K562 (cell line): ENCODE measurements around the gene FAM120B. TPM values are rescaled to one million over a fixed set of nuclear protein-coding genes. Genes with fewer than 3 reads are reported as not detected.

Experiments used
- ZBTB40 ChIP-seq, 2 experiments: fragments of 450-650 bp in 1 of 2; sonication (generic) in 1 of 2; formaldehyde crosslinking in 1 of 2; IDR thresholded peaks; 2 replicates each; pipeline versions ENCODE4 v1.7.1 to v1.9.0; 2016 to 2022; ENCODE audit warnings: inconsistent platforms in 1 of 2, mild to moderate bottlenecking in 1 of 2, missing genetic modification reagents in 1 of 2
- ZNF143 ChIP-seq: sonication (generic); formaldehyde crosslinking; IDR thresholded peaks from 2 replicates; pipeline ENCODE4 v1.9.0; 2022; ENCODE audit warnings: mild to moderate bottlenecking, missing genetic modification reagents
- polyA plus RNA-seq, 8 experiments: library from polyadenylated mRNA; depleted of rRNA in 4 of 8; stranded (reverse) in 5 of 8; unstranded in 3 of 8; fragments of >200 nt; fragmentation: Nextera tagmentation in 2 of 8; fragmentation: Illumina TruSeq in 1 of 8; extraction: Ambion mirVana in 2 of 8; extraction: Trizol in 1 of 8; gene quantifications; 2 replicates each; pipeline versions ENCODE4 v1.2.1 to v1.2.3, GENCODE V29; 2011 to 2014; ENCODE audit warnings: inconsistent platforms in 1 of 8, missing spikeins in 1 of 8
- total RNA-seq, 7 experiments: library from RNA; depleted of rRNA in 6 of 7; stranded (reverse); fragments of >200 nt in 6 of 7; fragmentation: Illumina TruSeq in 2 of 7; extraction: Trizol in 2 of 7; gene quantifications; 2 replicates each; pipeline versions ENCODE4 v1.2.1 to v1.2.3, GENCODE V29; 2011 to 2021; ENCODE audit warnings: low replicate concordance in 1 of 7
- TF ChIP-seq, protein P1 (sequence below): sonication (generic); formaldehyde crosslinking; IDR thresholded peaks from 2 replicates; pipeline ENCODE4 v1.8.0; 2022; ENCODE audit warnings: mild to moderate bottlenecking, missing genetic modification reagents

The FAM120B gene
- total and polyA plus RNA-seq, 9 of the 15 experiments (the other 6 are each of a cell fraction or from before 2014, with no cell fraction given): 3.5 to 22.6 (median 14.7) TPM

DNA sequence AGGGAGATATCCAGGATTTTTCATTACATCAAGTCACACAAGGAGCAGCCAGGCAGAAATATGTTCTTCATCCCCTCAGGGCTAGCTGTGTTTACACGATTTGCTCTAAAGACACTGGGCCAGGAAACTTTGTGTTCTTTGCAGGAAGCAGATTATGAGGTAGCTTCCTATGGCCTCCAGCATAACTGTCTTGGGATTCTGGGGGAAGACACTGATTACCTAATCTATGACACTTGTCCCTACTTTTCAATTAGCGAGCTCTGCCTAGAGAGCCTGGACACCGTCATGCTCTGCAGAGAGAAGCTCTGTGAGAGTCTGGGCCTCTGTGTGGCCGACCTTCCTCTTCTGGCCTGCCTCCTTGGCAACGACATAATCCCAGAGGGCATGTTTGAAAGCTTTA lies 11.2 kb downstream of the FAM120B start (continued):
- TF ChIP-seq ZBTB40 (IDR thresholded peaks at IDR 0.05): no peak
- no peak for TF ChIP-seq ZBTB40 (CRISPR knock-in tag; IDR thresholded peaks at IDR 0.05)
- no peak for TF ChIP-seq ZNF143 (CRISPR knock-in tag)
- TF ChIP-seq, protein P1, sequence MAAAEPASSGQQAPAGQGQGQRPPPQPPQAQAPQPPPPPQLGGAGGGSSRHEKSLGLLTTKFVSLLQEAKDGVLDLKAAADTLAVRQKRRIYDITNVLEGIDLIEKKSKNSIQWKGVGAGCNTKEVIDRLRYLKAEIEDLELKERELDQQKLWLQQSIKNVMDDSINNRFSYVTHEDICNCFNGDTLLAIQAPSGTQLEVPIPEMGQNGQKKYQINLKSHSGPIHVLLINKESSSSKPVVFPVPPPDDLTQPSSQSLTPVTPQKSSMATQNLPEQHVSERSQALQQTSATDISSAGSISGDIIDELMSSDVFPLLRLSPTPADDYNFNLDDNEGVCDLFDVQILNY (CRISPR knock-in tag): no peak
- TF ChIP-seq, all 486 proteins: peak for 0
